ENCODE measurements around the gene TDRD9.

Gene TDRD9

DNA sequence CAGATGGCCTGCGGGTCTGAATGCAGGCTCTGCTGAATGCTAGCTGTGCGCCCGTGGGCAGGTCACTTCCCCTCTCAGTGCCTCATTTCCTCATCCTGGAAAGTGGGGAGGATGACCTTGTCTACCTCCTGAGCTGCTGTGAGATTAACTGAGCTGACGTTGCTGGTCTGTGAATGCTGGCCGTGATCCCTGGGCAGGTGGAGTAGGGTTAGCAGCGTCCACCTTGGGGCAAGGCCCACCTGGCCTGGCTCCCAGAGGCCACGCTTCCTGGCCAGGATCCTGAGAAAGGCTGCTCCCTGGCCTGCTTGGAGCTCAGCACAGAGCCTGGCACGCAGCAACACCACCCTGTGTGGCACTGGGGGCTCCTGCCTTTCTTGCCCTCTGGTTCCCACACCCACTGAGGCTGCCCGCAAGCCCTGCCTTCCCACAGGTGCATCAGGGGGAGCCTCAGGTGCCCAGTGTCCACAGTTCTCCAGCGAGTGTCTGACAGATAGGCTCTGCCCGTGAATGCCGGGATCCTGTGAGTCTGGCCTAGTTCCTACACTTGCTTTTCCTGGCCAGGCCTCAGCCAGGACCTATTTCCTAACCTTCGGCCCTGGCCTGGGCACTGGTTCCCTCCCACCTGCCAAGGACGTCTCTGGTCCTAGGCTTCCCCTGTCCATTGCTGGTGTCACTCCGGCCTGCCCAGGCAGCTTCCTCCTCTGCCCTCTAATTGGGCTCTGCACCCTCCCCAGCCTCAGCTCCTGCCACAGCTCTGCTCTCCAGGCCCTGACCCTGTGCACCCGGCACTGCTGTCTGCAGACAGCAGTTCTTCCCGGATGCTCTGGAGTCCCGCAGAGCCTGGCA, 37.2 kb upstream of the TDRD9 start:
- no peak for TF ChIP-seq Cebpa-rat (IDR thresholded peaks at IDR 0.05)
- Histone ChIP-seq H3K27me3 (no peaks in the 10 kb centered on the region), H3K27ac (peak overlapping the region; percentile 77), H3K4me1 (peaks cover 50% of the 10 kb centered on the region), H3K36me3 (no peaks in the 10 kb centered on the region), H3K9ac (no peak overlapping the region), H3K9me3 (no peaks in the 10 kb centered on the region), H3K4me2 (no peak overlapping the region), H4K20me1 (no peaks in the 10 kb centered on the region), H3K4me3 (no peak overlapping the region)

GRCh38 chr14:103891667-103892215, 36.5 kb upstream of the TDRD9 start:
- H3K9me3 ChIP-seq, result peaks cover 3% of the 10 kb centered on the region

GRCh38 chr14:103892247-103892646, 36.0 kb upstream of the TDRD9 start:
- no peak for TF ChIP-seq Cebpa-rat (IDR thresholded peaks at IDR 0.05)
- no peak overlapping the region for H3K4me3 ChIP-seq

More at GRCh38 chr14:103891667-103892215, 36.5 kb upstream of the TDRD9 start:
- no peak overlapping the region for H3K9ac ChIP-seq
- H3K4me1 ChIP-seq, result peaks cover 43% of the 10 kb centered on the region
- H4K20me1 ChIP-seq, result no peaks in the 10 kb centered on the region
- H3K4me3 ChIP-seq, result no peak overlapping the region
- no peaks in the 10 kb centered on the region for H3K36me3 ChIP-seq
- no peak overlapping the region for H3K4me2 ChIP-seq
- TF ChIP-seq Cebpa-rat (IDR thresholded peaks at IDR 0.05), result no peak
- no peak overlapping the region; the same call in 1 of the 2 replicates for H3K27ac ChIP-seq
- H3K27me3 ChIP-seq, result no peaks in the 10 kb centered on the region

GRCh38 chr14:103894034-103894722, 34.1 kb upstream of the TDRD9 start:
- no peaks in the 10 kb centered on the region for H3K27me3 ChIP-seq
- no peak overlapping the region for H3K4me3 ChIP-seq
- H3K9ac ChIP-seq, result no peak overlapping the region
- no peak for TF ChIP-seq Cebpa-rat (IDR thresholded peaks at IDR 0.05)
- H4K20me1 ChIP-seq, result no peaks in the 10 kb centered on the region
- no peak overlapping the region for H3K27ac ChIP-seq
- H3K36me3 ChIP-seq, result no peaks in the 10 kb centered on the region
- no peak overlapping the region for H3K4me2 ChIP-seq
- H3K4me1 ChIP-seq, result peaks cover 19% of the 10 kb centered on the region
- H3K9me3 ChIP-seq, result peaks cover 9% of the 10 kb centered on the region

More at GRCh38 chr14:103892247-103892646, 36.0 kb upstream of the TDRD9 start:
- peaks cover 38% of the 10 kb centered on the region for H3K4me1 ChIP-seq
- H3K4me2 ChIP-seq, result no peak overlapping the region
- H3K27ac ChIP-seq, result no peak overlapping the region
- peaks cover 5% of the 10 kb centered on the region for H3K9me3 ChIP-seq
- H3K36me3 ChIP-seq, result no peaks in the 10 kb centered on the region
- no peaks in the 10 kb centered on the region for H3K27me3 ChIP-seq
- H3K9ac ChIP-seq, result no peak overlapping the region
- H4K20me1 ChIP-seq, result no peaks in the 10 kb centered on the region

- Histone ChIP-seq H3K4me3 (no peak overlapping the region), H3K27me3 (no peaks in the 10 kb centered on the region), H4K20me1 (no peaks in the 10 kb centered on the region), H3K9ac (no peak overlapping the region), H3K9me3 (peaks cover 9% of the 10 kb centered on the region), H3K27ac (no peak overlapping the region), H3K4me1 (peaks cover 14% of the 10 kb centered on the region), H3K36me3 (no peaks in the 10 kb centered on the region), H3K4me2 (no peak overlapping the region)
- TF ChIP-seq Cebpa-rat (IDR thresholded peaks at IDR 0.05), result no peak
Measured at GRCh38 chr14:103894723-103895059, 33.6 kb upstream of the TDRD9 start.

- Histone ChIP-seq H3K27ac (no peak overlapping the region), H3K4me1 (no peaks in the 10 kb centered on the region; the same call in 1 of the 2 replicates), H3K4me2 (no peak overlapping the region), H3K27me3 (no peaks in the 10 kb centered on the region), H4K20me1 (no peaks in the 10 kb centered on the region), H3K36me3 (no peaks in the 10 kb centered on the region), H3K9ac (no peak overlapping the region), H3K9me3 (peaks cover 9% of the 10 kb centered on the region), H3K4me3 (no peak overlapping the region)
- no peak for TF ChIP-seq Cebpa-rat (IDR thresholded peaks at IDR 0.05)
Measured at GRCh38 chr14:103896578-103896977, 31.7 kb upstream of the TDRD9 start.

- H3K4me3 ChIP-seq, result no peak overlapping the region
- no peak overlapping the region for H3K9ac ChIP-seq
- H4K20me1 ChIP-seq, result no peaks in the 10 kb centered on the region
- H3K4me2 ChIP-seq, result no peak overlapping the region
- H3K9me3 ChIP-seq, result peaks cover 9% of the 10 kb centered on the region
- H3K4me1 ChIP-seq, result no peaks in the 10 kb centered on the region; the same call in 1 of the 2 replicates
- H3K27ac ChIP-seq, result no peak overlapping the region
- no peaks in the 10 kb centered on the region for H3K36me3 ChIP-seq
- no peaks in the 10 kb centered on the region for H3K27me3 ChIP-seq
- TF ChIP-seq Cebpa-rat (IDR thresholded peaks at IDR 0.05), result no peak
Measured at GRCh38 chr14:103897075-103897947, 30.9 kb upstream of the TDRD9 start.

DNA sequence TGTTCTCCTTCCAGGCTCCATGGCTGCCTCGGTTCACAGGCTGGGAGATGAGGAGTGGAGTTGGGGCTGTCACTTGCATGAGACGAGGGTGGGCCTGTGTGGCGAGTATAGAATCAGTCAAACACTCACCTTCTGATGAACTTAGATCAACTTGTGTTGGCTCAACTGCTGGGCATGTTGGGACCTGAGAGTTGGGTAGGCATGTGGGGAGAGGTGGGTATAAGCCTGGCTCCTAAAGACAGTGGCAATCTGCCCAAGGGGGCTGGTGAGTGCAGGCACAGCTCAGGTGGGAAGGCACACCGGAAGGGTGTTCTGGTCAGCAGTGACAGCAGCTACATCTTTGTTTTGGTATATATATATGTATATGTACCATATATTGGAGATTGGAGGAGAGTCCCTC, 30.1 kb upstream of the TDRD9 start:
- no peak overlapping the region for H3K4me2 ChIP-seq
- TF ChIP-seq Cebpa-rat (IDR thresholded peaks at IDR 0.05), result no peak
- no peak overlapping the region for H3K27ac ChIP-seq
- peaks cover 9% of the 10 kb centered on the region for H3K9me3 ChIP-seq
- H3K27me3 ChIP-seq, result no peaks in the 10 kb centered on the region
- H3K36me3 ChIP-seq, result no peaks in the 10 kb centered on the region
- H4K20me1 ChIP-seq, result no peaks in the 10 kb centered on the region
- H3K4me1 ChIP-seq, result no peaks in the 10 kb centered on the region; the same call in 1 of the 2 replicates
- H3K4me3 ChIP-seq, result no peak overlapping the region
- no peak overlapping the region for H3K9ac ChIP-seq

- H3K4me2 ChIP-seq, result no peak overlapping the region
- H3K27ac ChIP-seq, result no peak overlapping the region
- H3K4me3 ChIP-seq, result no peak overlapping the region
- no peaks in the 10 kb centered on the region for H4K20me1 ChIP-seq
- no peaks in the 10 kb centered on the region; the same call in 1 of the 2 replicates for H3K4me1 ChIP-seq
- H3K9me3 ChIP-seq, result peaks cover 9% of the 10 kb centered on the region
- H3K27me3 ChIP-seq, result no peaks in the 10 kb centered on the region
- H3K36me3 ChIP-seq, result no peaks in the 10 kb centered on the region
- no peak overlapping the region for H3K9ac ChIP-seq
- no peak for TF ChIP-seq Cebpa-rat (IDR thresholded peaks at IDR 0.05)
Measured at GRCh38 chr14:103898711-103899110, 29.5 kb upstream of the TDRD9 start.

Measured in BLaER1 (cell line).